ENCODE measurements around the gene EEF1A2. TPM values are rescaled to one million over a fixed set of nuclear protein-coding genes. Genes with fewer than 3 reads are reported as not detected.

The EEF1A2 gene
- total RNA-seq, 1 experiment from 2014 or later: 32.0 TPM

DNA sequence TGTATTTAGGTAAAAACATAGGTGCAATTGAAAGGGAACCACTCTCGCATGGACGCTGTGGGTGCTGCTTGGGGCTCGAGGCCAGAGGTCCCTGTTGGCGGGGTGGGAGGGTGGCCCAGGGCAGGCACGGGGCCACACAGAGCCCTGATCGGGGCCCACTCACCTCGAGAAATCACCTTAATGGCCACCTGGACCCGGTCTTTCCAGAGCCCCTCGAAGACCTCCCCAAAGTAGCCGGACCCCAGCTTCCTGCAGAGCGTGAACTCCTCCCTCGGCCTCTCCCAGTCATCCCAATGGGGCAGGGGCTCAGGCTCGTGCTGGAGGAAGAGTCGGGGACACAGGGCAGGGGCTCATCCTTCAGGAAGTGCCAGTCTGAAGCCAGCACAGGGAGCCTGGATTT lies 34.5 kb upstream of the EEF1A2 start:
- no peak for DNase-seq
- Mint-ChIP-seq H3K4me1 (ENCODE audit: low read depth, unreplicated experiment) (no peaks in the 10 kb centered on the region), H3K9me3 (ENCODE audit: unreplicated experiment) (no peaks in the 10 kb centered on the region), H3K27ac (ENCODE audit: unreplicated experiment) (no peak overlapping the region), H3K36me3 (ENCODE audit: insufficient read depth, unreplicated experiment) (peaks cover 26% of the 10 kb centered on the region), H3K4me3 (ENCODE audit: unreplicated experiment) (no peak overlapping the region), H3K27me3 (ENCODE audit: insufficient read depth, unreplicated experiment) (no peaks in the 10 kb centered on the region)
- no peaks in the 10 kb centered on the region for H3K9me3 ChIP-seq
- CTCF ChIA-PET: no interaction called here
- peaks cover 39% of the 10 kb centered on the region for H3K4me1 ChIP-seq
- intact Hi-C loops (cut with micrococcal nuclease; ENCODE audit: unreplicated experiment): no loop called here
- H3K27me3 ChIP-seq (replicated peaks; ENCODE audit: control insufficient read depth, insufficient read depth, low read length): no peaks in the 10 kb centered on the region
- H3K4me3 ChIP-seq (ENCODE audit: low read depth, low read length): no peak overlapping the region
- POLR2A ChIA-PET: no interaction called here
- no TSS peak for BruUV-seq (replicated peaks)
- no peaks in the 10 kb centered on the region for H3K36me3 ChIP-seq (ENCODE audit: control insufficient read depth, insufficient read depth, low read length)
- TF ChIP-seq, protein P1, sequence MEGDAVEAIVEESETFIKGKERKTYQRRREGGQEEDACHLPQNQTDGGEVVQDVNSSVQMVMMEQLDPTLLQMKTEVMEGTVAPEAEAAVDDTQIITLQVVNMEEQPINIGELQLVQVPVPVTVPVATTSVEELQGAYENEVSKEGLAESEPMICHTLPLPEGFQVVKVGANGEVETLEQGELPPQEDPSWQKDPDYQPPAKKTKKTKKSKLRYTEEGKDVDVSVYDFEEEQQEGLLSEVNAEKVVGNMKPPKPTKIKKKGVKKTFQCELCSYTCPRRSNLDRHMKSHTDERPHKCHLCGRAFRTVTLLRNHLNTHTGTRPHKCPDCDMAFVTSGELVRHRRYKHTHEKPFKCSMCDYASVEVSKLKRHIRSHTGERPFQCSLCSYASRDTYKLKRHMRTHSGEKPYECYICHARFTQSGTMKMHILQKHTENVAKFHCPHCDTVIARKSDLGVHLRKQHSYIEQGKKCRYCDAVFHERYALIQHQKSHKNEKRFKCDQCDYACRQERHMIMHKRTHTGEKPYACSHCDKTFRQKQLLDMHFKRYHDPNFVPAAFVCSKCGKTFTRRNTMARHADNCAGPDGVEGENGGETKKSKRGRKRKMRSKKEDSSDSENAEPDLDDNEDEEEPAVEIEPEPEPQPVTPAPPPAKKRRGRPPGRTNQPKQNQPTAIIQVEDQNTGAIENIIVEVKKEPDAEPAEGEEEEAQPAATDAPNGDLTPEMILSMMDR (IDR thresholded peaks at IDR 0.05; ENCODE audit: insufficient read depth in 1 of 2, low read depth in 1 of 2, low read length in 1 of 2, severe bottlenecking in 1 of 2, unreplicated experiment in 1 of 2): no peak

DNA sequence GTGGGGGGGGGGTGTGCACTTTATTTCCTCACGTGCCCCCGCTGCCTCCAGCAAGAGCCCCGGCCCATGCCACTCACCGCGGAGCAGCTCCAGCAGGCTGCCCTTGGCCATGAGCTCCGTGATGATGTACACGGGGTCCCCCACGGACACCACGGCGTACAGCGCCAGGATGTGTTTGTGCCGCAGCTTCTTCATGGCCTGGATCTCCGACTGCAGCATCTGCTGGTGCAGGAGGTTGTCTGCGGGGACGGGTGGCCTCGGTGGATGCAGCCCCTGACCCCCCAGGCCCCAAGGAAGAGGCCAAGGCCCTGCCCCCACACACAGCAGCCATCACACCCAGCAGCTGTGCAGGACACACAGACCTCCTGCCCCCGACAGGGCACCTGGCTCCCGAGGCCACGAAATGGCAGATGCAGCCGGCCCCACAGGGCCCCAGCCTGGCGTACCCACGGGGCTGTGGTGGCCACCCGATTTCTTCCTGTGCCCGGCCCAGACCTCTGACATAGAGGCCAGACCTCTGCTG lies 33.6 kb upstream of the EEF1A2 start:
- no peak overlapping the region for H3K4me3 Mint-ChIP-seq (ENCODE audit: unreplicated experiment)

DNA sequence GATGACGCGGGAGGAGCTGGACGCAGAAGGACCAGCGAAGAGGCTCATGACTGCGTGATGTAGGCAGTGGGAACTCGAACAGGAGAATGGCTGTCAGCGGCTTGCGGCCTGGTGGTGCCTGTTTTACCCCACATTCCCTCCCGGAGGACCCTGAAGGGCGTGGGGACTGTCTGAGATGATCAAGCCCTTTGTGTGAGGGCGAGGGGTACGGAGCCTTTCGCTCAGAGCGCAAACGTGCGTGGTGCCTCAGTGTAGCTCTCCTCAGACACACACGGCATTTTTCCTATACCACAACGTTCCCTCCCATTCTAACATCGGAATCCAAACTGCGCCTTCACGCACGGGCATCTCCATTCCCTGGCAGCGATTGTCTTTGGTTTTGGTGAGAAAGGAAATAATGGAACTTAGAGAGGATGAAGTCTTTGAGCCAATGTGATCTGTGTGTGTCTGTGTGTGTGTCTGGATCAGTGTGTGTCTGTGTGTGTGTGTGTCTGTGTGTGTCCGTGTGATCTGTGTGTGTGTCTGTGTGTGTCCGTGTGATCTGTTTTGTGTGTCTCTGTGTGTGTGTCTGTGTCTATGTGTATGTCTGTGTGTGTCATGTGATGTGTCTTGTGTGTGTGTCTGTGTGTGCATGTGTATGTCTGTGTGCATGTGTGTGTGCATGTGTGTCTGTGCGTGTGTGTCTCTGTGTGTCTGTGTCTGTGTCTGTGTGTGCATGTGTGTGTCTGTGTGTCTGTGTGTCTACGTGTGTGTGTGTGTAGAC lies 33.0 kb upstream of the EEF1A2 start:
- Histone ChIP-seq H3K27me3 (replicated peaks; ENCODE audit: control insufficient read depth, insufficient read depth, low read length) (no peaks in the 10 kb centered on the region), H3K9me3 (no peaks in the 10 kb centered on the region), H3K36me3 (ENCODE audit: control insufficient read depth, insufficient read depth, low read length) (no peaks in the 10 kb centered on the region), H3K4me3 (ENCODE audit: low read depth, low read length) (no peak overlapping the region), H3K4me1 (peaks cover 30% of the 10 kb centered on the region)
- TF ChIP-seq, protein P1 (IDR thresholded peaks at IDR 0.05; ENCODE audit: insufficient read depth in 1 of 2, low read depth in 1 of 2, low read length in 1 of 2, severe bottlenecking in 1 of 2, unreplicated experiment in 1 of 2): no peak
- no peaks in the 10 kb centered on the region for H3K4me1 Mint-ChIP-seq (ENCODE audit: low read depth, unreplicated experiment)
- H3K27ac Mint-ChIP-seq (ENCODE audit: unreplicated experiment): no peak overlapping the region
- no peaks in the 10 kb centered on the region for H3K9me3 Mint-ChIP-seq (ENCODE audit: unreplicated experiment)
- H3K36me3 Mint-ChIP-seq (ENCODE audit: insufficient read depth, unreplicated experiment): peaks cover 26% of the 10 kb centered on the region
- intact Hi-C loops (cut with micrococcal nuclease; ENCODE audit: unreplicated experiment): no loop called here
- H3K27me3 Mint-ChIP-seq (ENCODE audit: insufficient read depth, unreplicated experiment): no peaks in the 10 kb centered on the region
- no peak overlapping the region for H3K4me3 Mint-ChIP-seq (ENCODE audit: unreplicated experiment)
- DNase-seq: no peak
- POLR2A ChIA-PET: interaction anchor here (0.6 to 2.5 kb wide), 2 partner anchors 12 to 66 kb away, joined by 3 to 21 read pairs; partner anchors contain the start of gene PPDPF
- CTCF ChIA-PET: interaction anchor here (1.5 kb wide), 1 partner anchor 11 kb away, joined by 6 read pairs; the partner anchor contains the start of gene PPDPF
- BruUV-seq (replicated peaks): no TSS peak

More for the DNA sequence above, 33.6 kb upstream of the EEF1A2 start:
- ChIA-PET POLR2A (no interaction called here), CTCF (interaction anchor here (1.5 kb wide), 1 partner anchor 12 kb away, joined by 6 read pairs; the partner anchor contains the start of gene PPDPF)
- no peaks in the 10 kb centered on the region for H3K36me3 ChIP-seq (ENCODE audit: control insufficient read depth, insufficient read depth, low read length)
- intact Hi-C loops (cut with micrococcal nuclease; ENCODE audit: unreplicated experiment): no loop called here
- DNase-seq: no peak
- H3K36me3 Mint-ChIP-seq (ENCODE audit: insufficient read depth, unreplicated experiment): peaks cover 21% of the 10 kb centered on the region
- BruUV-seq (replicated peaks): no TSS peak
- no peaks in the 10 kb centered on the region for H3K27me3 ChIP-seq (replicated peaks; ENCODE audit: control insufficient read depth, insufficient read depth, low read length)
- H3K9me3 Mint-ChIP-seq (ENCODE audit: unreplicated experiment): no peaks in the 10 kb centered on the region
- no peak overlapping the region for H3K27ac Mint-ChIP-seq (ENCODE audit: unreplicated experiment)
- H3K27me3 Mint-ChIP-seq (ENCODE audit: insufficient read depth, unreplicated experiment): no peaks in the 10 kb centered on the region
- no peak overlapping the region for H3K4me3 ChIP-seq (ENCODE audit: low read depth, low read length)
- no peaks in the 10 kb centered on the region for H3K9me3 ChIP-seq
- H3K4me1 ChIP-seq: peaks cover 35% of the 10 kb centered on the region
- H3K4me1 Mint-ChIP-seq (ENCODE audit: low read depth, unreplicated experiment): no peaks in the 10 kb centered on the region
- TF ChIP-seq, protein P1 (IDR thresholded peaks at IDR 0.05; ENCODE audit: insufficient read depth in 1 of 2, low read depth in 1 of 2, low read length in 1 of 2, severe bottlenecking in 1 of 2, unreplicated experiment in 1 of 2): no peak

Data from Caco-2 (cell line).